ENCODE measurements around the gene H6PD. TPM values are rescaled to one million over a fixed set of nuclear protein-coding genes. Genes with fewer than 3 reads are reported as not detected.

H6PD gene
- total and polyA plus RNA-seq, 4 donors, result 21.5 to 59.8 (median 32.9) TPM

DNA sequence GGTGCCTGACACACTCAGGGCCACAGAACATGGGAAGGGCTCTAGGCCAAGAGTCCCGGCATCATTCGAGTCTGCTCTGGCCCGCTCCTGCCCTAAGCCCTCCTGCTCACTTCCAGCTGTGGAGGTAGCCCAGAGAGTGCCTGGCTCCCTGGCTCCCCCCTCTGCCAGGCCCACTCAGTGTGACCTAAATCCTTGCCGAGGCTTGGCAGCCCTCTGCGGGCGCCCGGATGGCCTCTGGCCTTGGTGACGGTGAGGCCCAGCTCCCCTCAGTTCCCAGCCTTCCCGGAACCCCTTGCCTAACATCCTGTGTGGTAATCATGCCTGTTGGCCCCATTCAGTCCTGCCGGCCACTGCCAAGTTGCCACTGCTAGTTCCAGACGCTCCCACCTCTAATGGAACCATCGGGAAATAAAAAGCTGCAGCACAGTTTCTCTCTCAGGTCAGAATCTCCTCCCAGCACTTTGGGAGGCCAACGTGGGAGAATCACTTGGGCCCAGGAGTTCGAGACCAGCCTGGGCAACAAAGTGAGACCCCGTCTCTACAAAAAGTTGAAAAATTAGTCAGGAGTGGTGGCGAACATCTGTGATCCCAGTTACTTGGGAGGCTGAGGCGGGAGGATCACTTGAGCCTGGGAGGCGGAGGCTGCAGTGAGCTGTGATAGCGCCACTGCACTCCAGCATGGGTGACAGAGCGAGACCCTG is 1.2 kb upstream of the H6PD start:
- Histone ChIP-seq H3K27me3 (ENCODE audit: control insufficient read depth in 3 of 3, insufficient read depth in 3 of 3, low read length in 2 of 3) (no peaks in the 10 kb centered on the region), H3K9ac (ENCODE audit: insufficient read depth in 1 of 2, low read length in 2 of 2) (no peak overlapping the region), H3K4me1 (ENCODE audit: control insufficient read depth in 5 of 5, insufficient read depth in 5 of 5, low read length in 5 of 5) (peaks cover 4 to 31% (median 14%) of the 10 kb centered on the region in 5 donors), H3K9me3 (ENCODE audit: control insufficient read depth in 4 of 4, insufficient read depth in 3 of 4, low read length in 3 of 4) (peaks cover 0 to 1% (median 0%) of the 10 kb centered on the region in 4 donors), H3K36me3 (ENCODE audit: control insufficient read depth in 4 of 4, insufficient read depth in 4 of 4, low read length in 4 of 4) (peaks cover 0 to 6% (median 0%) of the 10 kb centered on the region in 4 donors), H3K27ac (ENCODE audit: low read depth in 1 of 2, low read length in 1 of 2) (peak overlapping the region; percentile 49 to 83), H3K4me3 (no peak overlapping the region)
- ATAC-seq (ENCODE audit: insufficient read depth, low FRiP score) (peak; percentile 39), DNase-seq (peak; percentile 49 to 79 (median 69))
- TF ChIP-seq, protein P1, sequence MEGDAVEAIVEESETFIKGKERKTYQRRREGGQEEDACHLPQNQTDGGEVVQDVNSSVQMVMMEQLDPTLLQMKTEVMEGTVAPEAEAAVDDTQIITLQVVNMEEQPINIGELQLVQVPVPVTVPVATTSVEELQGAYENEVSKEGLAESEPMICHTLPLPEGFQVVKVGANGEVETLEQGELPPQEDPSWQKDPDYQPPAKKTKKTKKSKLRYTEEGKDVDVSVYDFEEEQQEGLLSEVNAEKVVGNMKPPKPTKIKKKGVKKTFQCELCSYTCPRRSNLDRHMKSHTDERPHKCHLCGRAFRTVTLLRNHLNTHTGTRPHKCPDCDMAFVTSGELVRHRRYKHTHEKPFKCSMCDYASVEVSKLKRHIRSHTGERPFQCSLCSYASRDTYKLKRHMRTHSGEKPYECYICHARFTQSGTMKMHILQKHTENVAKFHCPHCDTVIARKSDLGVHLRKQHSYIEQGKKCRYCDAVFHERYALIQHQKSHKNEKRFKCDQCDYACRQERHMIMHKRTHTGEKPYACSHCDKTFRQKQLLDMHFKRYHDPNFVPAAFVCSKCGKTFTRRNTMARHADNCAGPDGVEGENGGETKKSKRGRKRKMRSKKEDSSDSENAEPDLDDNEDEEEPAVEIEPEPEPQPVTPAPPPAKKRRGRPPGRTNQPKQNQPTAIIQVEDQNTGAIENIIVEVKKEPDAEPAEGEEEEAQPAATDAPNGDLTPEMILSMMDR (IDR thresholded peaks at IDR 0.05; ENCODE audit: control extremely low read depth, extremely low read depth), result no peak
- 39 to 50% methylated on average over 20 of the region's 20 CpGs for WGBS, 2 donors

DNA sequence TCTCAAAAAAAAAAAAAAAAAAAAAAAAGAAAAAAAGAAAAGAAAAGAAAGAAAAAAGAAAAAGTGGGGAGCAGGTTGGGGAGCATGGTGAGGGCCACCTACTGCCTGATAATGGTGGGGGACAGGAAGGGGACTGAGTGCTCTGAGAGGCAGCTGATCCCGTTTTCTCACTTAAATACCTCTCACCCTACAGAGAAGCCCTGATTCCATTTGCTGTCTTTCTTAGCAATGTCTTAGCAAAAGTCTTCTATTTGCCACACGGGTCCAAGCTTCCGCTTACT is 692 bp upstream of the H6PD start:
- Histone ChIP-seq H3K4me1 (ENCODE audit: control insufficient read depth in 5 of 5, insufficient read depth in 5 of 5, low read length in 5 of 5) (peaks cover 4 to 31% (median 15%) of the 10 kb centered on the region in 5 donors), H3K9me3 (ENCODE audit: control insufficient read depth in 4 of 4, insufficient read depth in 3 of 4, low read length in 3 of 4) (peaks cover 0 to 1% (median 0%) of the 10 kb centered on the region in 4 donors), H3K9ac (ENCODE audit: insufficient read depth in 1 of 2, low read length in 2 of 2) (no peak overlapping the region), H3K36me3 (ENCODE audit: control insufficient read depth in 4 of 4, insufficient read depth in 4 of 4, low read length in 4 of 4) (peaks cover 0 to 6% (median 0%) of the 10 kb centered on the region in 4 donors), H3K27ac (ENCODE audit: low read depth in 1 of 2, low read length in 1 of 2) (peak overlapping the region; percentile 85 to 87), H3K27me3 (ENCODE audit: control insufficient read depth in 3 of 3, insufficient read depth in 3 of 3, low read length in 2 of 3) (no peaks in the 10 kb centered on the region), H3K4me3 (no peak overlapping the region)
- 25 to 39% methylated on average over 3 of the region's 3 CpGs for WGBS, 2 donors
- no peak for ATAC-seq (ENCODE audit: insufficient read depth, low FRiP score)
- DNase-seq, result no peak
- TF ChIP-seq, protein P1 (IDR thresholded peaks at IDR 0.05; ENCODE audit: control extremely low read depth, extremely low read depth), result no peak

DNA sequence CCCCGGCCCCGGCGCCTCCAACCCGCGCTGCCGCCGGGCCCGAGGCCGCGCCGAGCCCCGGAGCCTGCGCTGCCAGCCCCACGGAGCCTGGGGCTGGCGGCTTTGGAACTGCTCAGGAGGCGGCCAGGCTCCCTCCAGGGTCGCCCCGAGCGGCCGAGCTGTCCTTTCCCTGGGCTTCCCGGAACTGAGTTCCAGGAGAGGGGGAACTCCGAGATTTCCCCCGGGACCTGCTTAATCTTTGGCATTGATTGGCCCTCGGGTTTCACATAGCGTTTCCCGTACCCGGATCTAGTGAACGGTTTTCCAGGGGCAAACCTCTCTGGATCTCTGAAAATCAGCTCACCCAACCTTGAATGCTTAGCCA is 504 bp downstream of the H6PD start:
- Histone ChIP-seq H3K4me1 (ENCODE audit: control insufficient read depth in 5 of 5, insufficient read depth in 5 of 5, low read length in 5 of 5) (peaks cover 4 to 31% (median 15%) of the 10 kb centered on the region in 5 donors), H3K27me3 (ENCODE audit: control insufficient read depth in 3 of 3, insufficient read depth in 3 of 3, low read length in 2 of 3) (no peaks in the 10 kb centered on the region), H3K4me3 (peak overlapping the region; percentile 83), H3K27ac (ENCODE audit: low read depth in 1 of 2, low read length in 1 of 2) (peak overlapping the region; percentile 98 to 100), H3K9me3 (ENCODE audit: control insufficient read depth in 4 of 4, insufficient read depth in 3 of 4, low read length in 3 of 4) (peaks cover 0 to 1% (median 0%) of the 10 kb centered on the region in 4 donors), H3K36me3 (ENCODE audit: control insufficient read depth in 4 of 4, insufficient read depth in 4 of 4, low read length in 4 of 4) (peaks cover 0 to 6% (median under 1%) of the 10 kb centered on the region in 4 donors), H3K9ac (ENCODE audit: insufficient read depth in 1 of 2, low read length in 2 of 2) (peak overlapping the region; percentile 88 to 92)
- DNase-seq, result peak; percentile 54 to 71 (median 64)
- TF ChIP-seq, protein P1 (IDR thresholded peaks at IDR 0.05; ENCODE audit: control extremely low read depth, extremely low read depth), result no peak
- WGBS, 2 donors, result 0 to 1% methylated on average over 19 to 28 of the region's 28 CpGs
- ATAC-seq (ENCODE audit: insufficient read depth, low FRiP score), result no peak

All from lung (tissue), 12 donors.